BLaER1 treated with 17β-estradiol and CSF1 and Interleukin-3, amounts not matched to agents 10 nM and 100 nM (cell line): ENCODE data around the gene SIX4.

ENCODE experiments used
- H3K27ac ChIP-seq, 11 experiments: shearing (Covaris generic); formaldehyde crosslinking; 2 replicates each; pipeline ENCODE4 v1.8.1; 2022
- H3K27me3 ChIP-seq, 11 experiments: shearing (Covaris generic); formaldehyde crosslinking; 2 replicates each; pipeline ENCODE4 v1.8.1; 2022
- H3K36me3 ChIP-seq, 11 experiments: shearing (Covaris generic); formaldehyde crosslinking; 2 replicates each; pipeline ENCODE4 v1.8.1; 2022
- H3K4me1 ChIP-seq, 10 experiments: shearing (Covaris generic); formaldehyde crosslinking; 2 replicates each; pipeline ENCODE4 v1.8.1; 2022
- H3K4me2 ChIP-seq, 11 experiments: shearing (Covaris generic); formaldehyde crosslinking; 2 replicates each; pipeline ENCODE4 v1.8.1; 2022
- H3K4me3 ChIP-seq, 10 experiments: shearing (Covaris generic); formaldehyde crosslinking; 2 replicates each; pipeline ENCODE4 v1.8.1; 2022
- H3K9ac ChIP-seq, 11 experiments: shearing (Covaris generic); formaldehyde crosslinking; 2 replicates each; pipeline ENCODE4 v1.8.1; 2022
- H3K9me3 ChIP-seq, 11 experiments: shearing (Covaris generic); formaldehyde crosslinking; replicated peaks in 1 of 11; 2 replicates each; pipeline ENCODE4 v1.8.1; 2022
- H4K20me1 ChIP-seq, 11 experiments: shearing (Covaris generic); formaldehyde crosslinking; 2 replicates each; pipeline ENCODE4 v1.8.1; 2022
- Cebpa-rat ChIP-seq, 11 experiments: shearing (Covaris generic); IDR thresholded peaks; 2 replicates each; pipeline ENCODE4 v1.8.1; 2022

SIX4 gene

DNA sequence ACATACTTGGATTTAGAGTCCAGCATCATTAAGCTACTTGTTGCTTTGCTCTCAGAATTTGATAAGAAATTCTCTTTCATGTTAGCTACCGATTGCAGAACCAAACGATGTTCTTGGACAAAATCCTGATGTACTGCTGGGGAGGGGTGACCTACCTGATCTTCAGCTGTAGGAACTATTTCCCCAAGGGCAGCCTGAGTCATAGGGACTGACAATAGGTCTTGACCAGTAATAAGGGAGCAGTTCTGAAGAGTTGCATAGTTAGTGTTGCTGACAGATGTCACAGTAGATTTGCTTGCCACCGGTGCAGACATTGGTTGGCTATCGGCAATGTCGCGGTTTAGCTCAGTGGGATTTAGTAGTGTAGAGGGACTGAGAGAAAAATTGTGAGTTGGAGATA is 10.6 kb downstream of the SIX4 start:
- H4K20me1 ChIP-seq: no peaks in the 10 kb centered on the region
- H3K9me3 ChIP-seq: no peaks in the 10 kb centered on the region
- no peaks in the 10 kb centered on the region for H3K4me1 ChIP-seq
- H3K9ac ChIP-seq: no peak overlapping the region
- no peak overlapping the region for H3K4me3 ChIP-seq
- no peaks in the 10 kb centered on the region for H3K36me3 ChIP-seq
- no peak for TF ChIP-seq Cebpa-rat (IDR thresholded peaks at IDR 0.05)
- peaks cover 0 to 7% (median 3%) of the 10 kb centered on the region in 11 experiments; a peak in 12 of 22 replicates for H3K27me3 ChIP-seq
- no peak overlapping the region for H3K4me2 ChIP-seq
- H3K27ac ChIP-seq: no peak overlapping the region

DNA sequence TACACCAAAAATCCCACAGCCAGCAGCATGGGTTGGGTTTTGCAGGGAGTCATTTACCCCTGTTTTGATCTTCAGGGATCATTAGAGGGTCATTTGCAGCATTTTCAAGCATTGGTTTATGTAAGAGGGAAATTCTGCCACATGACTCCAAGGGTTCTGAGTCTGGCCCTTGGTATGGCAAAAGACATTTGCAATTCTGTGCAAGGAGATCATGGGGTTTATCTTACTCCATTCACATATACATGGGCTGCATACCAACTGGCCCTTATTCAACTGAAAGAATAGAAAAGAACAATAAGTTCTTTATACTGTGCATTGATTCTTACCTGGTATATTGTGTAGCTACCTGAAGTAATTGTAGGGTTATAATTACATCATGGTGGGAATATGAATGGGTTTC is 13.7 kb downstream of the SIX4 start:
- no peaks in the 10 kb centered on the region for H3K27me3 ChIP-seq
- no peak overlapping the region for H3K27ac ChIP-seq
- no peak overlapping the region for H3K4me2 ChIP-seq
- no peak overlapping the region for H3K9ac ChIP-seq
- TF ChIP-seq Cebpa-rat (IDR thresholded peaks at IDR 0.05): no peak
- H4K20me1 ChIP-seq: no peaks in the 10 kb centered on the region
- H3K36me3 ChIP-seq: no peaks in the 10 kb centered on the region
- H3K9me3 ChIP-seq: no peaks in the 10 kb centered on the region
- H3K4me1 ChIP-seq: no peaks in the 10 kb centered on the region
- no peak overlapping the region for H3K4me3 ChIP-seq

DNA sequence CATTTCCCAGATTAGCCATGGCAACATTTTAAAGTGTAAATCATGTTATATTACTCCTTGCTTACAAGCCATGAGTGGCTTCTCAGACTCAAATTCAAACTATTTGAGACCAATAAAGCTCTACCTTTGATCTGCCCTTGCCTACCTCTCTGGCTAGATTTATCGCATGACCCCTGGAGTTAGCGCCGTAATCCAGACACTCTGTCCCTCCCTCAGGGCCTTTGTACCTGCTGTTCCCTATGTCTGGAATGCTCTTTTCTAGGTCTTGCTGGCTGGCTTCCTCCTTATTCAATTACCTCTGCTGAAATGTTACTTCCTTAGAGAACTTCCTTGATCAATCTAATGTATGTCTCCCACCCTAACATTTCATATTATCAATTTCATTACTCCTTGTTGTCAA is 16.3 kb downstream of the SIX4 start:
- H3K36me3 ChIP-seq: no peaks in the 10 kb centered on the region

DNA sequence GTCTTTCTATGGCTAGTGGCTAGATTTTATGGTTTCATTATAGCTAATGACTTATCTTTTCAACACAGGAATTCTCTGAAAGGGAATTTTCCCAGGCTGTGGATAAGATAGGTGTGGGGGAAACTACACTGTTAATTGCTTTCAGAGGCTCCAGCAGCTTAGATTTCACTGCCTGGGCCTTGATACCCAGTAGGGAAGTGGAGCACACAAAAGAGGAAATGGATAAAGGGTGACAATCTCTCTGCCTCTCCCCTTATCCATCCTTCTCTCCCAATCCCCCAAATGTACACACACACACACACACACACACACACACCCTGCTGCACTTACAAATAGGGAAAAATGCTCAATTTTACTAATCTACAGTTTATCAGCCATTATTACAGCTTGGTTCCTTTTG is 19.1 kb downstream of the SIX4 start:
- Histone ChIP-seq H3K9ac (no peak overlapping the region), H3K36me3 (no peaks in the 10 kb centered on the region), H3K9me3 (peaks cover 12 to 25% (median 21%) of the 10 kb centered on the region in 11 experiments), H3K4me1 (no peaks in the 10 kb centered on the region), H3K4me2 (no peak overlapping the region), H4K20me1 (no peaks in the 10 kb centered on the region), H3K27ac (no peak overlapping the region), H3K27me3 (no peaks in the 10 kb centered on the region), H3K4me3 (no peak overlapping the region)
- TF ChIP-seq Cebpa-rat (IDR thresholded peaks at IDR 0.05): no peak

More for the DNA sequence above, 16.3 kb downstream of the SIX4 start:
- H3K4me2 ChIP-seq: no peak overlapping the region
- no peak overlapping the region for H3K27ac ChIP-seq
- H3K27me3 ChIP-seq: no peaks in the 10 kb centered on the region
- no peaks in the 10 kb centered on the region for H3K9me3 ChIP-seq
- no peak overlapping the region for H3K4me3 ChIP-seq
- no peaks in the 10 kb centered on the region for H4K20me1 ChIP-seq
- H3K4me1 ChIP-seq: no peaks in the 10 kb centered on the region
- H3K9ac ChIP-seq: no peak overlapping the region
- TF ChIP-seq Cebpa-rat (IDR thresholded peaks at IDR 0.05): no peak

DNA sequence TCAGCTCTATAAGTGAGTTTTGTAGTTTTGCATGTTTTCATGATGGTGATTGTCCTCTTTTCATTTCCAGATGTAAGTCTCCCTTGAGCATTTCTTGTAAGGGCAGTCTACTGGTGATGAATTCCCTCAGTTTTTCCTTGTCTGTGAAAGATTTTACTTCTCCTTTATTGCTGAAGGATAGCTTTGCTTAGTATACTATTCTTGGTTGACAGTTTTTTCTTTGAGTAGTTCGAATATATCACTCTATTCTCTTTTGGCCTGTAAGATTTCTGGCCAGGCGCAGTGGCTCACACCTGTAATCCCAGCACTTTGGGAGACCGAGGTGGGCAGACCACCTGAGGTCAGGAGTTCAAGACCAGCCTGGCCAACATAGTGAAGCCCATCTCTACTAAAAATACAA is 23.6 kb downstream of the SIX4 start:
- Histone ChIP-seq H3K27ac (no peak overlapping the region), H3K9me3 (peaks cover 22 to 48% (median 30%) of the 10 kb centered on the region in 11 experiments), H4K20me1 (no peaks in the 10 kb centered on the region), H3K4me1 (no peaks in the 10 kb centered on the region), H3K4me3 (no peak overlapping the region), H3K4me2 (no peak overlapping the region), H3K27me3 (no peaks in the 10 kb centered on the region), H3K9ac (no peak overlapping the region), H3K36me3 (no peaks in the 10 kb centered on the region)
- TF ChIP-seq Cebpa-rat (IDR thresholded peaks at IDR 0.05): no peak

DNA sequence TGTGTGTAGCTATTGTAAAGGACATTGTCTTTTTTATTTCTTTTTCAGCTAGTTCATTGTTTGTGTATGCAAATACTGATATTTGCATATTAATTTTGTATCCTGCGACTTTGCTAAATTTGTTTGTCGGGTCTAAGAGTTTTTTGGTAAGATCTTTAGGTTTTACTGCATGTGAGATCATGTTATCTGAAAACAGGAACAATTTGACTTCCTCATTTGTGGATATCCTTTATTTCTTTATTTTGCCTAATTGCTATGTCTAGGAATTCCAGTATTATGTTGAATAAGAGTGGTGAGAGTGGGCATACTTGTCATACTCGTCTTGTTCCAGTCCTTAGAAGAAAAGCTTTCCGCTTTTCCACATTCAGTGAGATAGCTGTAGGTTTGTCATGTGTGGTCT is 28.8 kb downstream of the SIX4 start:
- Histone ChIP-seq H3K4me1 (no peaks in the 10 kb centered on the region), H3K4me3 (no peak overlapping the region), H3K9me3 (peaks cover 5 to 26% (median 13%) of the 10 kb centered on the region in 11 experiments; a peak in 19 of 22 replicates), H3K27ac (no peak overlapping the region), H4K20me1 (no peaks in the 10 kb centered on the region), H3K9ac (no peak overlapping the region), H3K27me3 (no peaks in the 10 kb centered on the region), H3K36me3 (no peaks in the 10 kb centered on the region), H3K4me2 (no peak overlapping the region)
- no peak for TF ChIP-seq Cebpa-rat (IDR thresholded peaks at IDR 0.05)

DNA sequence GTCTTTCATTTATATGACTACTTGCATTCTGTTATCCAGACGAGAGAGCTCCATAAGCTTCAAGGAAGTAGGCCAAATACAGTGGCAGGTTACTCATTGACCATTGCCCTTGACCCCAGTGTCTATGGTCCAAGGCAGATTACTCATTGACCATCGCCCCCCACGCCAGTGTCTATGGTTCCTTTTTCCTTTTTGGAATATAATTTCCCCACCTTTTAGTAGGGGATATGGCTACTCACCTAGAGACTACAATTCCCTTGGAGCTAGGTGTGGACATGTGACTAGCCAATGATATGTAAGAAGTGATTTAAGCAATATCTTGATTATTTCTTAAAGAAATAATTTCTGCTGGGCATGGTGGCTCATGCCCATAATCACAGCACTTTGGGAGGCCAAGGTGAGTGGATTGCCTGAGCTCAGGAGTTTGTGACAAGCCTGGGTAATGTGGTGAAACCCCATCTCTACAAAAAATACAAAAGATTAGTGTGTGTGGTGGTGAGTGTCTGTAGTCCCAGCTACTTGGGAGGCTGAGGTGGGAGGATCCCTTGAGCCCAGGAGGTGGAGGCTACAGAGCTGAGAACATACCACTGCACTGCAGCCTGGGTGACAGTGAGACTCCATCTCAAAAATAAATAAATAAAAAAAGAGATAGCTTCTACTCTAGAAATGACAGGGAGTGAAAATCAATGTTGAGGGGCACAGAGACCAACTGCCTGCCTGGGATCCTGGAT is 32.6 kb downstream of the SIX4 start:
- no peaks in the 10 kb centered on the region for H3K27me3 ChIP-seq
- no peak overlapping the region for H3K9ac ChIP-seq
- H3K4me3 ChIP-seq: no peak overlapping the region
- no peaks in the 10 kb centered on the region for H3K9me3 ChIP-seq
- H3K4me1 ChIP-seq: no peaks in the 10 kb centered on the region
- TF ChIP-seq Cebpa-rat (IDR thresholded peaks at IDR 0.05): no peak
- H3K27ac ChIP-seq: no peak overlapping the region
- H3K4me2 ChIP-seq: no peak overlapping the region
- no peaks in the 10 kb centered on the region for H3K36me3 ChIP-seq
- no peaks in the 10 kb centered on the region for H4K20me1 ChIP-seq

DNA sequence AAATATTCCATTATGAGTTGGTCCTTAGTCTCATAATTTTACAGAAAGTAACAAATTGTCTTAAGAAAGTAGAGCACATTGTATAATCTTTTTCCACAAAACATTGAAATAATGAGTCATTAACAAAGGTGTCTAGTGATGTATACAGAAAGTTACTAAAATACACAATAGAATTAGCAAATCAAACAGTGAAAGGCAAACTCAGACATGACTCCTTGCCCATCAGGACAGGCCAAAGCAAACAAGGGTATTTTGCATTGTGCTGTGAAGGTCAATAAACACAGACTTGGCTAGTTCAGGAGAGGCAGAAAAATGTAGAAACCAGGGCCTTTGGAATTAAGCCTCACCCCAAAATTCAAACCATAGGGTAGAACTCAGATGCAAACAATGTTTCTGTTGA is 37.3 kb downstream of the SIX4 start:
- Histone ChIP-seq H3K36me3 (no peaks in the 10 kb centered on the region), H3K4me1 (no peaks in the 10 kb centered on the region), H3K4me3 (no peak overlapping the region), H3K4me2 (no peak overlapping the region), H3K27ac (no peak overlapping the region), H3K9ac (no peak overlapping the region), H3K9me3 (peaks cover 0 to 10% (median 4%) of the 10 kb centered on the region in 11 experiments; a peak in 7 of 22 replicates), H3K27me3 (no peaks in the 10 kb centered on the region), H4K20me1 (no peaks in the 10 kb centered on the region)
- no peak for TF ChIP-seq Cebpa-rat (IDR thresholded peaks at IDR 0.05)

DNA sequence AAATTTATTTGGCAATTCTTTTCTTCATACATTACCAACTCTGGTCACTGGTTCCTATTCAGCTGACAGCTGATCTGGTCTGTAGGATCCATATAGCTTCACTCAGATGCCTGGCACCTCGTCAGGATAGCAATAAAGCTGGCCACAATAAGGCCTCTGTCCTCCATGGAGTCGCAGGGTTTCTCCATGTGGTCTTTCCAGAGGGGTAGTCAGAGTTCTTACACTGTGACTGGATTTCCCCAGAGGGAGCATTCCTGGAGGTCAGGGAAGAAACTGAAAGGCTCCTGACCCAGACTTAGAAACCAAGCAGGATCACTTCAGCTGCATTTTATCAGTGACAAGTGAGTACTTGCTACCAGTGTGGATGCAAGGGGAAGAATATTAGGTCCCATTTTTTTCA is 39.9 kb downstream of the SIX4 start:
- H3K9me3 ChIP-seq: peaks cover 0 to 10% (median 4%) of the 10 kb centered on the region in 11 experiments; a peak in 8 of 22 replicates
- no peaks in the 10 kb centered on the region for H3K36me3 ChIP-seq
- no peak overlapping the region for H3K4me2 ChIP-seq
- no peaks in the 10 kb centered on the region for H3K4me1 ChIP-seq
- no peaks in the 10 kb centered on the region for H3K27me3 ChIP-seq
- no peak for TF ChIP-seq Cebpa-rat (IDR thresholded peaks at IDR 0.05)
- H3K27ac ChIP-seq: no peak overlapping the region
- no peak overlapping the region for H3K4me3 ChIP-seq
- no peak overlapping the region for H3K9ac ChIP-seq
- H4K20me1 ChIP-seq: no peaks in the 10 kb centered on the region

DNA sequence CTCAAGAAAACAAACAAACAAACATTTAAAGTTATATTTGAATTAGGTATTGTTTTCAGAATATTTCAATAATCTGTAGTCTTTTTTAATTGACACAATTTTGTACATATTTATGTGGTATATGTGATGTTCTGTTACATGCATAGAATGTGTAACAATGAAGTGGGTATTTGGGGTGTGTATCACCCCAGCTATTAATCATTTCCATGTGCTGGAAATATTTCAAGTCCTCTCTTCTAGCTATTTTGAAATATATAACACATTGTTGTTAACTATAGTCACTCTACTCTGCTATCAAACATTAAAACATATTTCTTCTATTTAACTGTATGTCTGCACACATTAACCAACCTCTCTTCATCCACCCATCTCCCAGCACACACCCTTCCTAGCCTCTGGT is 42.9 kb downstream of the SIX4 start:
- Histone ChIP-seq H3K27ac (no peak overlapping the region), H3K4me3 (no peak overlapping the region), H4K20me1 (no peaks in the 10 kb centered on the region), H3K9ac (no peak overlapping the region), H3K36me3 (no peaks in the 10 kb centered on the region), H3K4me1 (no peaks in the 10 kb centered on the region), H3K27me3 (no peaks in the 10 kb centered on the region), H3K4me2 (no peak overlapping the region), H3K9me3 (peaks cover 0 to 10% (median 4%) of the 10 kb centered on the region in 11 experiments; a peak in 8 of 22 replicates)
- no peak for TF ChIP-seq Cebpa-rat (IDR thresholded peaks at IDR 0.05)
